Measurements from ENCODE around the gene OR8A1.

OR8A1 gene

DNA sequence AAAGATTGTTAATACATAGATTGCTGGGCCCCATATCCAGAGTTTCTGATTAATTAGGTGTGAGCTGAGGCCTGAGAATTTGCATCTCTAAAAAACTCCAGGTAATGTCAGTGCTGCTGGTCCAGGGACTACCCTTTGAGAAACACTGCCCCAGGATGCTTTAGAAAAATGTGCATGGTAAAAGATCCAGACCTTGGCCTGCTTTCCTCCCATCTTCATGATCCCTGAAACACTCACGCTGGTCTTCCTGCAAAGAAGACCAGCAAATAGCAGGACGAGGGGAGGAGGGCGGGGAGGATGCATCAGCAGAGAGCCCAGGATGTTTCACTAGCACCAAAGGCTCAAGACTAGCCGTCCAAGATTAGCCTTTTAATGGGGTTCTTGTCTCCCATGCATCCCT is at the start of gene OR8A1:
Gene OR8A1 (plus strand): TSS at position 301 of the 400 bp plus-strand sequence. CDS start 123 bp downstream, outside the sequence.
- no peak for DNase-seq

DNA sequence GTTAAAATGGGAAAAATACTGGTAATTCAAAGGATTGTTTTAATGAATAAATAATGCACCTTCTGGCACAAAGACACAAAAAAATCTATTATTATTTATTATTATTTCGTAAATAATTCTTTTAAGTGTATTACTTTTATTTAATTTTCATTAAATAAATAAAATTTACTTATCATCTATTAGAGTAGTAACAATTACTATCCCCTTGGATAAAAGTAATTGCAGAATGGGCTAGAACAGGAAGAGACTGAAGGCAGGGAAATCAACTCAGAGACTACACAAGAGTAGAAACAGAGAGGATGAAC is 49.3 kb upstream of the OR8A1 start:
- no peak for DNase-seq

DNA sequence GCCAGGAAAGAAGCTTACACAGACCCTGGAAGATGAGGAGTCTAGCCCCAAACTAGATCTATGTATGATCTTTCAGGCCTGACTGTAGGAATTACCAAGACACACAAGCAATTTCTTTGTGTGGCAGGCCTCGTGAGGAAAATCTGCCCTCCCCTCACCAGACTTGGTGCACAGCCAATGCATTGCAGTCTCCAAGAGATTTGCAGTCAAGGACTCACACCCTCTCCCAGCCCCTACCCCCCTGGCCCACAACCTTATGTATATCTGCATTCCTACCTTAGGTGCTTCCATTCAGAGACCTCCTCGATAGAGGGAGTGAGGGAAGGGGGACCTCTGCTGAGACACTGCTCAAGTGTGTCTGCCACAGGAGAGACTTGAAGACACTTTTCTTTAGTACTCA is 36.2 kb upstream of the OR8A1 start:
- DNase-seq = no peak

DNA sequence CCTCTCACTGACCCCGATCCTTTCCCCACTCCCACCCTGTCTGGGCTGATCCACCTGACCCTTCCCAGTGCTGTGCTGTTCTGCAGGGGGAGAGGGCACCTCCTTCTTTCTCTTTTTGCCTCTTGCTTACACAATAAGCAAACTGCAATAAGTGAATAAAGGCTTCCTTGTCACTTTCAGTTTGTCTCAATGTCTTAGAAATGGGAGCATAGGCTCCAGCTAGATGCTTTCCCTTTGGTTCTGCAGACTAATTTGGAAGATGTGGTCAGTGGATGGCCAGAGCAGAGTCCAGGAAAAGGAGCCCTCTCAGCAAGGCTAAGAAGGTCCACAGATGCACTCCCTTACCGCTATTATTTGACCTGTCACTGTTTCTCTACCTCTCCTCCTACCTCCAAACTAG is 35.7 kb upstream of the OR8A1 start:
- DNase-seq = no peak

DNA sequence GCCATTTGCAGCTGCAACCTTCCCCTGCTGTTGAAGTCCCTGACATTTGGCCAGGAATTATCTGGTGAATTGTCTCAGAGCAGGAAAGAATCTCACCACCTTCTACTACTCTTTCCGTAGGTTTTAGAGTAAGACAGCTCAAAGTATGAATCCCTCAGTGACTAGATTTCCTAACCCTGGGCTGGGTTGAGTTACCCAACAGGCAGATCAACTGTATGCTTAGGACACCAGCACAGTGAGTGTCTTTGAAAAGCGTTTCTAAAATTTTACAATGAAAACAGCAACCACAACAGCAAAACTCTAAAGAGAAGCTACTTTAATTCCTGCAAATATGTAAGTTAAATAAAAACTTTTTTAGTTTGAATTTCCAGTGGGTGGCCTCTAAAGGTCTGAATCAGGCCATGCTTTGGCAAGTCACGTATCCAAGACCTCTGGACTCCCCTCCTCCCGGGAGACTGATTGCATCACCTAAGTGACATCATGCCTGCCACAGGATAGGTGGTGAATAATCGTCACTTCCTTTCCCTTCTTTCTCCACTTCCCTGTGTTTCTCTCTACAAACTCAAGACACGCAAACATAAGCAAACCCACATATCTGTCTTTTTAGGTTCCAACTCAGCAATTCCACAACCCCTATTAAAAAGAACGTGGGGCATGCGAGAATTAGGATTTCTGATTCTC is 34.1 kb upstream of the OR8A1 start:
- DNase-seq = no peak

DNA sequence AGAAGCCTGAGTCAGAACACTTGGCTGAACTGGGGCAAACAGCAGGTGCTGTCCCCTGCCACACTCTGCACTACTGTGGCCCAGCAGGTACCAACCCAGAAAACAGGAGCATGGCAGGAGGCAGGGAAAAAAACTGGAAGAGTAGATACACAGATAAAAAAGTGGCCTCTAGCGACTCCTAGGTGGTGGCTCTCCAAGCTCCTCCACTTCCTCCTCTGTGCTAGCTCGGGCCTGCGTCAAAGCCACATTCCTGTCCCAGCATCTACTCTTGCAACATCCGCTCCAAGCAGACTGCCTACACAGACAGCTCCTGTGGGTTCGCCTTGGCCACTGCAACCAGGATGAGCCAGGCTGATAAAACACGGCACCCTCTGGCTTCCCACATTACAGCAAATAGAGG is 33.3 kb upstream of the OR8A1 start:
- no peak for DNase-seq

DNA sequence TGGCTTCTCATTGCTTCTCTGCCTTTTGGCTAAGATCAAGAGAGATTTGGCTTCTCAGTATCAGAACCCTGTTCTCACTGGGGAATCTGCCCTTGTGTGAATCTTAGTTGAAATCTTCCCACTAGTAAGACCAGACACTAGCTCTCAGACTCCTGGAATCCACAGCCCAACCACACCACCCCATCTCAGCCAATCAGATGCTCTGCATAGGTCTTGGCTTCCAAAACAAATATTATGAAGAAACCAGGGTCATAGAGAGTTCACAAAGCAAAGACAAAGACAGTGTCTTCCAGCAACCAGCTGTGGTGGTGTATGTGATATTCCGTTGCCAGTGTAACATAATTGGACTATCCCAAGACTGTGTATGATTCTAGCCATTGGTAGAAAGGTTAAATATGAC is 31.8 kb upstream of the OR8A1 start:
- DNase-seq = no peak

DNA sequence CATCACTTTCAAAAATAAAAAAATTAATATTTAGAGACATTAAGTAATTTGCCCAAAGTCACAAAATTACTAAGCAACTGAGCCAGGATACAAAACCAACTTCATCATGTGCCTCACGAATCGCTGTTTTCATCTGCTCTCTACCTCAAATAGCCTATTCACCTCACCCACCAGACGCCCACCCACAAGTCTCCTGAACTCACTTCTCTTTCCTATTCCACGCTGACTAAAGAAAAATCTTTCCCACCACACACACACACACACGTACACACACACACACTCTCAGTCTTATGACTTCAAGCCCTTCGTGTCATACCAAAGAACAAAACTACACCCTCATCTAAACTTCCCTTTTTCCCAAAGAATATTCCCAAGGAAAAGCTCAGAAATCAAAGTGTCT is 28.6 kb upstream of the OR8A1 start:
- no peak for DNase-seq

DNA sequence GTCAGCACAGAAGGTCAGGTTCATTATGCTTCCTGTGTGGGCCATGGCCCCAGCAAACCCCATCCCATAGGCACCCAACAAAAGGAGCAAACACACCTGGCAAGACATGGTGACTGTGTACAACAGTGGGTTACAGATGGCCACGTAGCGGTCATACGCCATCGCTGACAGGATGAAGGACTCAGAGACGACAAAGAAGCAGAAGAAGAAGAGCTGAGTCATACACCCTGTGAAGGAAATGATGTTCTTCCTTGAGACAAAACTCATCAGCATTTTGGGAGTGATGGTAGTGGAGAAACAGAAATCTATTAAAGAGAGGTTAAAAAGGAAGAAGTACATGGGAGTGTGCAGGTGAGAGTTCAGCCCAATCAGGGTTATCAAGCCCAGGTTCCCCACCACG is 26.7 kb upstream of the OR8A1 start:
- DNase-seq = no peak

DNA sequence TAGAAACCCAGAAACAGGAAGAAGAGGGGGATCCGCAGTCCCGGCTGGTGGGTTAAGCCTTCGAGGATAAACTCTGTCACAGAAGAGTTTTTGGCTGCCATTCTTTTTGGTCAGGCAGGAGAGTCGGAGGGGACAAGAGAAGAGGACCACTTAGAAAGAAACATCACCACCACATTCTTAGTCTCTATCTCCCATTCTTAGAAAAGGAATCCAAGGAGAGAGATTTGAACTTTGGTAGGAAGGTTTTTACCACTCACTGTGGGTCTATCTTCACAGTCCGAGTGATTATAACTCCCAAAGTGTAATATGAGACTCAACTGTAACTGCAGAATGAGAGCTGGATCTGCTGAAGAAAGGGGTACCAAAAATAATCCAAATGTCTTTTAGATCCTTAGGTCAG is 26.2 kb upstream of the OR8A1 start, which contains the start of gene OR8B12:
Gene OR8B12 (minus strand): TSS at position 101 of the 400 bp plus-strand sequence. CDS start 0 bp downstream, at position 101.
- DNase-seq = no peak

DNA sequence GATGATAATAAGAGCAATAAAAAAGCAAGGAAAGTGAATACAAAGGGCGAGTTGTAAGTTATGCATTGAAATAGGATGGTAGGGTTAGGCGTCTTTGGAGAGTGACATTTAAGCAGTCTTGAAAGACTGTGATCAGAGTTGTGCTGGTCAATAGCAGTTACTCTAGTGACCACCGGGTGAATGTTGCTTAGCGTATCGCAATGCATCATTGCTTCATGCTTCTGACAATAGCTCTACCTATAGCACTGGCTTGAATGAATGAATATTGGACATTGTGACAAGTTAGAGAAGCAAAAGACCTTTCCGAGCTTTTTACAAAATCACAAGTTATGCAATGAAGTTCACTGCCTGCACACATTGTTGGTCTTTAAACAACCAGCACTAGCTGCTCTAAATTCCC is 18.6 kb upstream of the OR8A1 start:
- no peak for DNase-seq

DNA sequence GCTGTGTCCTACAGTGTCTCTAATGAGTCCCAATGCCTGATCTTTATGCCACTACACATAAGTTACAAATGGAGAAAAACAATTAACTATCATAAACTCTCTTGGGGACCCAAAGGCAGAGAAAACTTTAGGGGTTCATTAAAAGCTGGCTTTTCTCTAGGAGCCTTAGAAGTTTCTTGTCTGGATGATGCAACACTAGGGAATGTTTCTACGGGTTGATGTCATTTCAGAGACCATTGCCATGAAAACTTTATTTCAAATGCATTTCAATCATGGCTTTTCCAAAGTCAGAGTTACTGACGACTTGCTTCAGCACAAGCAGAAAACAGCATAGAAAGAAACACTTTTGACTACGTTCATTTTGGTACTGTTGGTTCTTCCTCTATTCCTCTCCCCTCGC is 17.8 kb upstream of the OR8A1 start:
- no peak for DNase-seq

DNA sequence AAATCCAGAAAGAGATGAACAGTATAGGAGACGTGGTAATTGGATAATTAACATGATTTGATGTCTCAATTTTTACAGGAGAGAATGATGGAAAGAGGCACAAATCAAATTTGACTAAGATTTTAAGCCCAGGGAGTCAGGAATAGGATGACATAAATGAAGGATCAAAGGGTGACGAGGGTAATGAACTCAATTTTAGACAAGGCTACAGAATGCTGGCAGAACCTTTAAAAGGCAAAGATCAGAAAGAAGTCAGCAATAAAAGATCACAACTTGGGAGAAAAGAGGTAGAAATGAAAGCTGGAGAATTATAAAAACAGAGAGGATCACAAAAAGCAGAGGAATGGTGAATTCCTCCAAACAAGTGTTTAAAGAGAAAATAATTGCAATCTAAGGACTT is 13.0 kb upstream of the OR8A1 start:
- no peak for DNase-seq

DNA sequence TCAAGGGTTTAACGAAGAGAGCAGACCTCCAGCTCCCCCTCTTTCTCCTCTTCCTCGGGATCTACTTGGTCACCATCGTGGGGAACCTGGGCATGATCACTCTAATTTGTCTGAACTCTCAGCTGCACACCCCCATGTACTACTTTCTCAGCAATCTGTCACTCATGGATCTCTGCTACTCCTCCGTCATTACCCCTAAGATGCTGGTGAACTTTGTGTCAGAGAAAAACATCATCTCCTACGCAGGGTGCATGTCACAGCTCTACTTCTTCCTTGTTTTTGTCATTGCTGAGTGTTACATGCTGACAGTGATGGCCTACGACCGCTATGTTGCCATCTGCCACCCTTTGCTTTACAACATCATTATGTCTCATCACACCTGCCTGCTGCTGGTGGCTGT is 363 bp downstream of the OR8A1 start:
- no peak for DNase-seq

DNA sequence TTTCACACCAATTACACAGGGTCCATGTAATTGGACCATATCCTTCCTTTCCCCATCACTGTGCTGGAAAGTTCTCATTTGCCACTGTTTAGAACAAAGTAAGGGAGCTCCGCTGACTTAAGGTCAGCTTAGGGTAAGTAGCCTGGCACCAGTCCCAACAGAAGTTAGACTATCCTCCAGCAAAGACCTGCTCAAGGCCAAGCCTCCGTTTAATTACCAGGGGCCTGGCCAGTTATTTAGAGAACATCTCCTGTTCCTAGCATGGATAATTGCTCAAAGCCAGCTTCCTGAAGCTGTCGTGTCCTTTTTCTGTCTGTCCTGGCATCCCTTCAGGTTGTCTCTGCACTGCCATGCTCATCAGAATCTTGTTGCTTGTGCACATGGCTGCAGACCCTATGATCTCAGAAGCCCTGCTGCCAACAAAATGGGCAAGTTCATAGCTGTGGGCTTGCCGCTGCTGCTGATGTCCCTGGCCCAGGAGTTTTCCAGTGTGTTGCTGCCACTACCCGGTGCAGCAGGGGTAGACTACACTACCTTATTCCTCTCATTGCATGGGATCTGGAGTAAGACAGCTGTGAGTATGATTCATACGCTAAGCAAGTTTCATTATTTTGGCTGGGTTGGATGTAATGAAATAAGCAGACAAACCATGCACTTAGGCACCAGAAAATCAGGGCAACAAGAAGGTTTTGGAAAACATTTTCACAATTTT is 8.1 kb downstream of the OR8A1 start:
- no peak for DNase-seq

DNA sequence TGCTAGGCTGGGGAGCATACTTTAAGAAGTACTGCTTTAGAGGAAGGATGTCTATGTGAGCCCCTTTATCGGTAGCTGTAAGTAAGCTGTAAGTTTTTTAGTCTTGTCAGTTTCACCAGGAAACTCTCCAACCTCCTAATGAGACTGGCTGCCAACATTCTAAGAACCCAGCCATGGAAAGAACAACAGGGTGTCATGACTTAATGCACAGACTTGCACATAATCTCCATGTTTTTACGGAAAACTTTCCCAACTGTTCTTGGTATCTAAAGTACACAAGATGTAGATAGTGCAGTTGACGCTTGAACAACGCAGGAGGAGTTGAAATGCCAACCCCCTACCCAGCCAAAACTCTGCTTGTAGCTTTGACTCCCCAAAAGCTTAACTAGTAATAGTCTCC is 9.0 kb downstream of the OR8A1 start:
- DNase-seq = no peak

DNA sequence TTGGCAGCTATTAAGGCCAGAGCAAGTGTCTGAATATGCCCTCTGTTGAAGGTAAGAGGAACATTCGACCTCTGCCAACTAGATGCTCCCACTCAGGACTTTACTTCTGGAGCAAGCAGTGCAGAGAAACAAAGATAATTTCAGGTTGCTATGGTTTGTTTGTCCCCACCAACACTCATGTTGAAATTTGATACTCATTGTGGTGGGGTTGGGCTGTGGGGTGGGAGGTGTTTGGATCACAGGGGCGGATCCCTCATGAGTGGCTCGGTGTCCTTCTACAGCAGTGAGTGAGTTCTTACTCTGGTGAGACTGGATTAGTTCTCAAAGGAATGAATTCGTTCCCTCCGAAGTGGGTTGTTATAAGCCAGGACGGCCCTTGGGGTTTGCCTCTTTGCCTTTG is 12.0 kb downstream of the OR8A1 start:
- DNase-seq = no peak

DNA sequence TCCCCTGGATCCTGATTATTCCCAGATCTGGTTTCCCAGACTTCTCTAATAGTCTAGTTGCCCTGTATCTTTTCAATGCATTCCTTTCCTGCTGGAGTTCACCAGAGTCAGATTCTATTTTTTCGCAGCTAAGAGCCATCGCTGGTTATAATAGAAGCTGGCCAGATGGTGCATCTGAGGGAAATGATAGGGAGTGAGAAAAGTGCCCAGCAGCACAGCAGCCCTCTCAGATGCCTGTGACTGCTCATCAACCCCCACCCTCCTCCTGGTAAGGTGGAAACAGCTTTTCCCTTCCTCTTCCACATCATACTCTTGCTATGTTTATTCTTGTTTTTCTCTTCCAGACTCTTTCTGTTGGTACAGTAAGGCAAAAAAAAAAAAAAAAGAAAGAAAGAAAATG is 12.8 kb downstream of the OR8A1 start:
- DNase-seq = peak; percentile 4

DNA sequence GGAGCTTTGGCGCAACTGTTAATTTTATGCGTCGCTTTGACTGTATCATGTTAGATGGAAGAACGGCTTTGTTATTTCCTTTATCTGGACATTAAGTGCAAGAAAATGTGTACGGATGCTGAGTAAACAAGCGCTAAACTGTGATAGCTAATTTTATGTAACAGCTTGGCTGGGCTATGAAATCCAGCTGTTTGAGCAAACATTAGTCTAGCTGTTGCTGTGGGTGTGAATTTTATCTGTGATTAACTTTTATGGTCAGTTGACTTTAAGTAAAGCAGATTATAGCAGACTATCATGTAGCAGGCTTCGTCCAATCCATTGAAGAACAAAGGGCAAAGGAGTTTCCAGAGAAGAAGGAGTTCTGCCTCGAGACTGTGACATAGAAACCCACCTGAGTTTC is 14.0 kb downstream of the OR8A1 start:
- no peak for DNase-seq

DNA sequence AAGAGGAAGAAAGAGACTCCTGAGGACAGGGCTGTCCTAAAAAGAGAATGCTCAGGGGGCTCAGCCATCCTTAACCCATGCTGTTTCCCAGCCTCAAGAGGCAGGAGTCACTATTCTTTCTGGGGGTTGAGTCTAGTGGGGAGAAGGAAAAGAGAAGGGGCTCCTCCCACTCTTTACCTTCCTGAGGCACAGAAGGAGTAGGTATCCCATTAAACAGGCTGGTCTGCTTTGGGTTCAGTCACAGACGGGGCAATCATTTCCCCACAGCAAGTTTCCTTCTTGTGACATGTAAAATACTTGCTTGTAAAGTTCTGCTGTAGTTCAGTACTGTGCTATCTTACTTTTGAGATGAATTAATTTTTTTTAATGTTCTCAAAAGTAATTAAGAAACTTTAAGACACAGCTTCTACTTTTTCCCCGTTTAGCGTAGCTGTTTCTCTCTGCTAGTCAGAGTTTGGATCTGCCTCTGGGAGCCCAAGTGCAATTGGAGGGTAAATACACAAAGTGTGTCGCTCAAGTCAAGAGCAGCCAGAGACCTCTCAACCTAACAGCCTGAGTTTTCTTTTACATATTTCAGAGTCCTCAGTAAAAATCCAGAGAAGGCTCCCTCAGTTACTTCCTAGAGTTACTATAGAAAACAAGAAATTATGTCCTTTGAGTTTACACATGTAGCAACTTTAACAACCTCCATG is 15.0 kb downstream of the OR8A1 start:
- no peak for DNase-seq

DNA sequence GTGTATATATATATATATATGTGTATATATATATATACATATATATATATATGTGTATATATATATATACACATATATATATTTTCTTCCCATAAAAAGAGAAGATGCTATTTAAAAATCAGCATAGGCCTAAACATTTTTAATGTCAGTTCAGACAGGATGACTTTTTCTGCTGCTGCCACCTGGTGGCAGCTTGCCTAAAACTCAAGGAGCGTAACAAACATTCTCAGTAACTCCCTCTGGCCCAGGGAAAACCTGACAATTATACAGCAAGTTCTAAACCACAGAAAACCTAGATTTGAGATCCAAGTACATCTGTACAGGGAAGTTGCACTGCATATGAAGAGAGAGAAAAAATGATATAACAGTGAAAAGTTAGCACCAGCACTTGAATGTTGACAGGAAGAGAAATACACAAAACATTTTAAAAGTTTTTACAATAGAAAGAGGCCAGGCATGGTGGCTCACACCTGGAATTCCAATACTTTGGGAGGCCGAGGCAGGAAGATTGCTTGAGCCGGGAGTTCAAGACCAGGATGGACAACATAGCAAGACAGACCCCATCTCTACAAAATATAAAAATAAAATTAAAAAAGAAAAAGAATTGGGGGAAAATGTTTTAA is 16.6 kb downstream of the OR8A1 start:
- DNase-seq = peak; percentile 6

DNA sequence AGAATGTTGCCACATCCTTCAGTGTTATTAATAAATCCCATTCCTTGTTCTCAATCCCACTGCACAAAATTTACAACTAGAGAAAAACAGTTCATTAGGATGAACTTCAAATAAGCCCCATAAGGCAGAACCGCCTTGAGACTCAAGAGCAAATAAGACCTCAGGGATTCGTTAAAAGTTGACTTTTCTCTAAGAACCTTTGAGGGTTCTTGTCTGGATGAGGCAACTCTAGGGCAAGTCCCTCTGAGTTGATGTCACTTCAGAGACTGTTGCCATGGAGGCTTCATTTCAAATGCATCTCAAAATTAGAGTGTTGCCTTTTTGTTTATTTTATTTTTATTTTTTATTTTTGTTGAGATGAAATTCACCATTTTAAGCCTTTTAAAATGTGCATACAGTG is 21.6 kb downstream of the OR8A1 start:
- DNase-seq = no peak

DNA sequence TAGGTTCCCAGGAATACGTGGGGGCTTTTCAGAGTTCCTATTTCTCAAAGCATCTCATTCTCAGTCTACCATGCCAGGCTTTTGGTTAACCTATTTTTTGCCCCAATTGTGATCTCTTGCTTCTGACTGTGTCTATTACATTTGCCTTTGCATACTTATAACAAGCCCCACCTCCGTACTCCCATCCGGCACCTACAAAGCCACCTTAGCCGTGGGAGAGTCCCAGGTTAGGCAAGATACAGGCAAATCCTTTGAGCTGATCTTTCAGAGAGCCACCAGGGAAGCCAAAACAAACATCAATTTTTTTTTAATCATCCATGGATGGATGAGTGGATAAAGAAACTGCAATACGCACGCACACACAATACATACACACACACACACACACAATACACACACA is 22.8 kb downstream of the OR8A1 start:
- no peak for DNase-seq

DNA sequence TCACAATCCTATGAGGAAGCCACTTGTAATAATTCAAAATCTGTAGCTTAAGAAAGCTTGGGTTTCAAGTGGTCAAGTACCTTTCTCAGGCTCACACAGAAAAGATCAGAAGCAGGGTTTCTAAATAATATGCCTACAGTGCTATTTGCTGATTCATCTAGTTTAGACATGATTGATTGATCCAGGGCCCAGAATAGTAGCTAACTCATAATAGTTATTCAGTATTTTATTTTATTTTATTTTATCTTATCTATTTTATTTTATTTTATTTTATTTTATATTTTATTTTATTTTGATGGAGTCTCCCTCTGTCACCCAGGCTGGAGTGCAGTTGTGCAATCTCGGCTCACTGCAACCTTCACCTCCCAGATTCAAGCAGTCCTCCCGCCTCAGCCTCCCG is 25.5 kb downstream of the OR8A1 start:
- DNase-seq = no peak

Measured in NCI-H1694 (cell line).